ENCODE results near the gene DEFB131B. TPM values are rescaled to one million over a fixed set of nuclear protein-coding genes. Genes with fewer than 3 reads are reported as not detected.
"Not testable (repeated sequence)": the region's sequence is repeated elsewhere in the genome, so short reads cannot be mapped to it uniquely, and the experiment has no call there.

The DEFB131B gene
- total RNA-seq, 3 donors from 2014 or later, result not detected

DNA sequence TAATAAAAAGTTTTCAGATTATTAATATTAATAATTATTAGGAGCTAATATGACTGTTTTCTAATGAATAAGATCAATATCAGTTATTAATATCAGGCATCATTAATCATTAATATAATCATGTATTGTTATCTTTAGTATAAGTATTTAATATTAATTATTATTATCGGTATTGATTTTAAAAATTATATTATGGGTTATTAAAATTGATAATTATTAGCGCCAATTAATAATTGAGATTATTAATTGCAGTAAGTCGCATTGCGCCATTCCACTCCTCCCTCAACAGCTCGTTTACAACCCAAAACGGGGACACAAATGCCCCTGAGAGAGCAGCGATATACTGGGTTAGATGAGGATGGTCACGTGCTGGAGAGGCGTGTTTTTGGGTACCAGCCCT lies 30.0 kb downstream of the DEFB131B start:
- Histone ChIP-seq H3K9me3 (no peaks in the 10 kb centered on the region), H3K4me1 (no peaks in the 10 kb centered on the region), H3K4me3 (no peak overlapping the region), H3K27ac (no peak overlapping the region), H3K36me3 (no peaks in the 10 kb centered on the region), H3K27me3 (no peaks in the 10 kb centered on the region)
- DNase-seq (ENCODE audit: low spot score in 2 of 2), result no peak
- TF ChIP-seq POLR2A (IDR thresholded peaks at IDR 0.05) (no peak), CTCF (IDR thresholded peaks at IDR 0.05) (no peak), POLR2AphosphoS5 (IDR thresholded peaks at IDR 0.05) (no peak)
- intact Hi-C loops (cut with DNase I; ENCODE audit: low total_unique reads), result no loop called here

GRCh38 chr11:71910775-71911174 lies 32.5 kb downstream of the DEFB131B start:
- DNase-seq (ENCODE audit: low spot score in 2 of 2); H3K9me3 ChIP-seq; H3K4me3 ChIP-seq; intact Hi-C loops (cut with DNase I; ENCODE audit: low total_unique reads); H3K4me1 ChIP-seq; H3K36me3 ChIP-seq; H3K27me3 ChIP-seq; H3K27ac ChIP-seq: not testable (repeated sequence)

DNA sequence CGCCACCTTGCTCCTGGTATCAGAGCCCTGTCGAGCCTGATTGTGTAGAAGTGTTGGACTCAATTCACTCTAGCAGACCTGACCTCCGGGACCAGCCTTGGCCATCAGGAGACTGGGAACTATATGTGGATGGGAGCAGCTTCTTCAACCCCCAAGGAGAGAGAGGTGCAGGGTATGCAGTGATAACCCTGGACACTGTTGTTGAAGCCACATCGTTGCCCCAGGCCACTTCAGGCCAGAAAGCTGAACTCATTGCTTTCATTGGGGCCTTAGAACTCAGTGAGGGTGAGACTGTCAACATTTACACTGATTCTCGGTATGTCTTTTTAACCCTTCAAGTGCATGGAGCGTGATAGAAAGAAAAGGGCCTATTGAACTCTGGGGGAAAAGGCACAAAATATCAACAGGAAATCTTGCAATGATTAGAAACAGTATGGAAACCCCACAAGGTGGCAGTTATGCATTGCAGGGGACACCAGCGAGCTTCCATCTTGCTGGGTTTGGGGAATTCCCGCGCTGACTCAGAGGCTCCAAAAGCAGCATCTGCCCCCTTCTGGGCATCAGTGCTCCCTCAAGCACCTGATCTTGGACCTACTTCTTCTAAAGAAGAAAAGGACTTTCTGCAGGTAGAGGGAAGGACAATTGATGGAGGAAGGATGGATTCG lies 33.2 kb downstream of the DEFB131B start:
- H3K4me3 ChIP-seq; H3K27ac ChIP-seq; DNase-seq (ENCODE audit: low spot score in 2 of 2); intact Hi-C loops (cut with DNase I; ENCODE audit: low total_unique reads); H3K36me3 ChIP-seq; H3K9me3 ChIP-seq; H3K4me1 ChIP-seq; H3K27me3 ChIP-seq: not testable (repeated sequence)

DNA sequence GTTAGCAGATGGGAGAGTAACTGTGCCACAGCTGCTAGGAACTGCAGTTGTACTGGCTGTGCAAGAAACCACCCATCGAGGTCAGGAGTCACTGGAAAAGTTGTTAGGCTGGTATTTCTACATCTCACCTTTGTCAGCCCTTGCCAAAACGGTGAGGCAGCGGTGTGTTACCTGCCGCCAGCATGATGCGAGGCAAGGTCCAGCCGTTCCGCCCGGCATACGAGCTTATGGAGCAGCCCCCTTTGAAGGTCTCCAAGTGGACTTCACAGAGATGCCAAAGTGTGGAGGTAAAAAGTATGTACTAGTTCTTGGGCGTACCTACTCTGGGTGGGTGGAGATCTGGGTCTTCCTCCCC lies 33.7 kb downstream of the DEFB131B start:
- not testable (repeated sequence) for H3K4me1 ChIP-seq

GRCh38 chr11:71913756-71914526 lies 35.7 kb downstream of the DEFB131B start:
- intact Hi-C loops (cut with DNase I; ENCODE audit: low total_unique reads), result no loop called here
- H3K9me3 ChIP-seq, result no peaks in the 10 kb centered on the region
- no peaks in the 10 kb centered on the region for H3K36me3 ChIP-seq
- DNase-seq (ENCODE audit: low spot score in 2 of 2), result no peak
- H3K27me3 ChIP-seq, result no peaks in the 10 kb centered on the region
- no peak for TF ChIP-seq POLR2A (IDR thresholded peaks at IDR 0.05)
- no peak for TF ChIP-seq CTCF (IDR thresholded peaks at IDR 0.05)
- TF ChIP-seq POLR2AphosphoS5 (IDR thresholded peaks at IDR 0.05), result no peak
- H3K4me3 ChIP-seq, result no peak overlapping the region
- no peak overlapping the region for H3K27ac ChIP-seq
- H3K4me1 ChIP-seq, result no peaks in the 10 kb centered on the region

More for the DNA sequence above, 33.7 kb downstream of the DEFB131B start:
- H3K9me3 ChIP-seq; intact Hi-C loops (cut with DNase I; ENCODE audit: low total_unique reads); H3K36me3 ChIP-seq; DNase-seq (ENCODE audit: low spot score in 2 of 2); H3K4me3 ChIP-seq; H3K27ac ChIP-seq; H3K27me3 ChIP-seq: not testable (repeated sequence)

- no peaks in the 10 kb centered on the region for H3K27me3 ChIP-seq
- DNase-seq (ENCODE audit: low spot score in 2 of 2), result no peak
- no peak overlapping the region for H3K27ac ChIP-seq
- H3K4me1 ChIP-seq, result no peaks in the 10 kb centered on the region
- H3K36me3 ChIP-seq, result no peaks in the 10 kb centered on the region
- H3K4me3 ChIP-seq, result no peak overlapping the region
- intact Hi-C loops (cut with DNase I; ENCODE audit: low total_unique reads), result no loop called here
- TF ChIP-seq POLR2A (IDR thresholded peaks at IDR 0.05), result no peak
- TF ChIP-seq CTCF (IDR thresholded peaks at IDR 0.05), result no peak
- no peak for TF ChIP-seq POLR2AphosphoS5 (IDR thresholded peaks at IDR 0.05)
- H3K9me3 ChIP-seq, result no peaks in the 10 kb centered on the region
These were observed 36.5 kb downstream of the DEFB131B start for GRCh38 chr11:71914617-71915189.
